ENCODE measurements around the gene CLHC1. TPM values are rescaled to one million over a fixed set of nuclear protein-coding genes. Genes with fewer than 3 reads are reported as not detected.

The CLHC1 gene
- polyA plus RNA-seq, 1 of the 3 experiments (the other 2 are of a cell fraction) = 3.8 TPM

DNA sequence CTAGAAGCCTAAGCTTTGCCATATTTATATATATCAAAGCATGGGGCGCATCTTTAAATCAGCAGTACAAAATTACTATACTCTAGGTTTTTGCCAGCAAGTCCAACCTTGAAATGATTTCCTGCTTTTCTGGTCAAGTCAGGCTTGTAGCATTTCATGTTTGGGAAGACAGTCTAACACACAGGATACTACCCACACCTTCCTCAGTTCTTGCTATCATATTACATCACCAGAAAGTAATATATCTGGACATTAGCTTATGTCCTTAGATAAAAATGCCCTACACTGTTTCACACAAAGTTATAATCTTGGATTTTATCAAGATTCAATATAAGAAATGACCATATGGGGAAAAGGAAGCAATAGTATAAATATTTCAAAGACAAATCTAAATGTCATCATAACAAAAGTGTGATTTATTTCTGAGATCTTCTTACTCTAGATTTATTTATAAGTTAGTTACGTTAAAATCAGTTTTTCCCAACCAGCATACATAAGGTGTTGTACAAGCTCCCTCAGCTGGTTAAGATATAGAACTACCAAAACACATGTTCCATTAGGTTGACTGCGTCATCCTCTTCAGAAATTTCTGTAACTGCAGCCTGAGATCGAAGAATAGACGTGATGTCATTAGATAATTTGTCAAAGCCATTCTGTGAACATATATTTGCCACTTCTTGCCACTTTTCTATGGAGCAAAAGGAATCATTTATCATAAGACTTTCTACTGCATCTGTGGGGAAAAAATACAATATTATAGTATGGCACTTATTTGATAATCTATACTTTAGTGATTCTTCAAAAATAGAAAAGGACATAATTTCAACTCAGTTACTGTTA, 56.6 kb downstream of the CLHC1 start:
- no peaks in the 10 kb centered on the region for H3K27me3 ChIP-seq (ENCODE audit: insufficient read depth)
- H3K9ac ChIP-seq = no peak overlapping the region
- H3K36me3 ChIP-seq (replicated peaks in 1 of 2; ENCODE audit: control insufficient read depth in 1 of 2, insufficient read depth in 2 of 2, low read length in 1 of 2) = peaks cover 0 to 7% of the 10 kb centered on the region in 2 experiments
- H3K4me2 ChIP-seq = no peak overlapping the region
- H4K20me1 ChIP-seq (ENCODE audit: insufficient read depth) = no peaks in the 10 kb centered on the region
- TF ChIP-seq TAF1 (IDR thresholded peaks at IDR 0.05; ENCODE audit: borderline replicate concordance, low read depth, low read length) (no peak), GABPA (IDR thresholded peaks at IDR 0.05; ENCODE audit: low read depth) (no peak), RAD21 (IDR thresholded peaks at IDR 0.05; ENCODE audit: low read length) (peak; percentile 84), TEAD4 (IDR thresholded peaks at IDR 0.05; ENCODE audit: borderline replicate concordance, insufficient read depth) (no peak), FOSL2 (IDR thresholded peaks at IDR 0.05; ENCODE audit: borderline replicate concordance, low read depth) (no peak), MEF2A (IDR thresholded peaks at IDR 0.05; ENCODE audit: borderline replicate concordance, low read depth) (no peak), SMC3 (IDR thresholded peaks at IDR 0.05; ENCODE audit: low read depth, low read length) (peak; percentile 73), YY1 (IDR thresholded peaks at IDR 0.05; ENCODE audit: low read depth) (no peak), NRF1 (IDR thresholded peaks at IDR 0.05; ENCODE audit: low read depth, low read length) (no peak), RFX5 (IDR thresholded peaks at IDR 0.05; ENCODE audit: low read length) (no peak), TCF12 (IDR thresholded peaks at IDR 0.05) (peak; percentile 21; the same call in 1 of the 2 replicates), CHD2 (IDR thresholded peaks at IDR 0.05; ENCODE audit: low read length, partially characterized antibody) (no peak), EZH2phosphoT487 (IDR thresholded peaks at IDR 0.05; ENCODE audit: borderline replicate concordance, low read depth) (no peak)
- TF ChIP-seq, protein P1, sequence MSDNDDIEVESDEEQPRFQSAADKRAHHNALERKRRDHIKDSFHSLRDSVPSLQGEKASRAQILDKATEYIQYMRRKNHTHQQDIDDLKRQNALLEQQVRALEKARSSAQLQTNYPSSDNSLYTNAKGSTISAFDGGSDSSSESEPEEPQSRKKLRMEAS (IDR thresholded peaks at IDR 0.05; ENCODE audit: low read depth) = peak; percentile 47; the same call in 1 of the 2 replicates
- TF ChIP-seq, protein P2, sequence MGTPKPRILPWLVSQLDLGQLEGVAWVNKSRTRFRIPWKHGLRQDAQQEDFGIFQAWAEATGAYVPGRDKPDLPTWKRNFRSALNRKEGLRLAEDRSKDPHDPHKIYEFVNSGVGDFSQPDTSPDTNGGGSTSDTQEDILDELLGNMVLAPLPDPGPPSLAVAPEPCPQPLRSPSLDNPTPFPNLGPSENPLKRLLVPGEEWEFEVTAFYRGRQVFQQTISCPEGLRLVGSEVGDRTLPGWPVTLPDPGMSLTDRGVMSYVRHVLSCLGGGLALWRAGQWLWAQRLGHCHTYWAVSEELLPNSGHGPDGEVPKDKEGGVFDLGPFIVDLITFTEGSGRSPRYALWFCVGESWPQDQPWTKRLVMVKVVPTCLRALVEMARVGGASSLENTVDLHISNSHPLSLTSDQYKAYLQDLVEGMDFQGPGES (IDR thresholded peaks at IDR 0.05; ENCODE audit: low read depth, low read length) = no peak
- TF ChIP-seq, protein P3, sequence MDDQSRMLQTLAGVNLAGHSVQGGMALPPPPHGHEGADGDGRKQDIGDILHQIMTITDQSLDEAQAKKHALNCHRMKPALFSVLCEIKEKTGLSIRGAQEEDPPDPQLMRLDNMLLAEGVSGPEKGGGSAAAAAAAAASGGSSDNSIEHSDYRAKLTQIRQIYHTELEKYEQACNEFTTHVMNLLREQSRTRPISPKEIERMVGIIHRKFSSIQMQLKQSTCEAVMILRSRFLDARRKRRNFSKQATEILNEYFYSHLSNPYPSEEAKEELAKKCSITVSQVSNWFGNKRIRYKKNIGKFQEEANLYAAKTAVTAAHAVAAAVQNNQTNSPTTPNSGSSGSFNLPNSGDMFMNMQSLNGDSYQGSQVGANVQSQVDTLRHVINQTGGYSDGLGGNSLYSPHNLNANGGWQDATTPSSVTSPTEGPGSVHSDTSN (IDR thresholded peaks at IDR 0.05) = no peak
- TF ChIP-seq, protein P4, sequence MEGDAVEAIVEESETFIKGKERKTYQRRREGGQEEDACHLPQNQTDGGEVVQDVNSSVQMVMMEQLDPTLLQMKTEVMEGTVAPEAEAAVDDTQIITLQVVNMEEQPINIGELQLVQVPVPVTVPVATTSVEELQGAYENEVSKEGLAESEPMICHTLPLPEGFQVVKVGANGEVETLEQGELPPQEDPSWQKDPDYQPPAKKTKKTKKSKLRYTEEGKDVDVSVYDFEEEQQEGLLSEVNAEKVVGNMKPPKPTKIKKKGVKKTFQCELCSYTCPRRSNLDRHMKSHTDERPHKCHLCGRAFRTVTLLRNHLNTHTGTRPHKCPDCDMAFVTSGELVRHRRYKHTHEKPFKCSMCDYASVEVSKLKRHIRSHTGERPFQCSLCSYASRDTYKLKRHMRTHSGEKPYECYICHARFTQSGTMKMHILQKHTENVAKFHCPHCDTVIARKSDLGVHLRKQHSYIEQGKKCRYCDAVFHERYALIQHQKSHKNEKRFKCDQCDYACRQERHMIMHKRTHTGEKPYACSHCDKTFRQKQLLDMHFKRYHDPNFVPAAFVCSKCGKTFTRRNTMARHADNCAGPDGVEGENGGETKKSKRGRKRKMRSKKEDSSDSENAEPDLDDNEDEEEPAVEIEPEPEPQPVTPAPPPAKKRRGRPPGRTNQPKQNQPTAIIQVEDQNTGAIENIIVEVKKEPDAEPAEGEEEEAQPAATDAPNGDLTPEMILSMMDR (IDR thresholded peaks at IDR 0.05) = peak; percentile 77
- TF ChIP-seq, protein P5, sequence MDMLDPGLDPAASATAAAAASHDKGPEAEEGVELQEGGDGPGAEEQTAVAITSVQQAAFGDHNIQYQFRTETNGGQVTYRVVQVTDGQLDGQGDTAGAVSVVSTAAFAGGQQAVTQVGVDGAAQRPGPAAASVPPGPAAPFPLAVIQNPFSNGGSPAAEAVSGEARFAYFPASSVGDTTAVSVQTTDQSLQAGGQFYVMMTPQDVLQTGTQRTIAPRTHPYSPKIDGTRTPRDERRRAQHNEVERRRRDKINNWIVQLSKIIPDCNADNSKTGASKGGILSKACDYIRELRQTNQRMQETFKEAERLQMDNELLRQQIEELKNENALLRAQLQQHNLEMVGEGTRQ (IDR thresholded peaks at IDR 0.05; ENCODE audit: borderline replicate concordance, low read depth, low read length) = no peak
- no peaks in the 10 kb centered on the region for H3K9me3 ChIP-seq
- H2AFZ ChIP-seq (ENCODE audit: low read depth) = no peak overlapping the region
- 0 out of 2 replicates have a peak, but pooled peaks cover 3% of the 10 kb centered on the region for H3K79me2 ChIP-seq (ENCODE audit: insufficient read depth)
- ChIA-PET CTCF (interaction anchor here (0.7 to 18.9 kb wide), 15 partner anchors 10 to 1069 kb away, joined by 3 to 215 read pairs (median 3); no protein-coding TSS in a partner anchor), POLR2A (interaction anchor here (3.9 kb wide), 1 partner anchor 126 kb away, joined by 10 read pairs; the partner anchor contains the start of gene RTN4)
- DNase-seq = peak; percentile 45
- H3F3A ChIP-seq (replicated peaks; ENCODE audit: insufficient read depth) = peaks cover 4% of the 10 kb centered on the region
- WGBS (ENCODE audit: low lambda C conversion rate) = 33% methylated on average over 5 of the region's 5 CpGs
- no peak overlapping the region for H3K4me3 ChIP-seq (ENCODE audit: low read depth in 2 of 2, low read length in 1 of 2)
- peaks cover 0 to 3% of the 10 kb centered on the region in 2 experiments; a peak in 3 of 4 replicates for H3K4me1 ChIP-seq (ENCODE audit: control insufficient read depth in 1 of 2, insufficient read depth in 2 of 2, low read depth in 1 of 2, low read length in 1 of 2)
- H3K27ac ChIP-seq (ENCODE audit: low read depth in 2 of 2, low read length in 1 of 2) = no peak overlapping the region
- no peaks in the 10 kb centered on the region for H3K9me2 ChIP-seq

All from SK-N-SH (cell line).